ENCODE measurements around the gene C9orf57. TPM values are rescaled to one million over a fixed set of nuclear protein-coding genes. Genes with fewer than 3 reads are reported as not detected.
"Not testable (repeated sequence)": the region's sequence is repeated elsewhere in the genome, so short reads cannot be mapped to it uniquely, and the experiment has no call there.

Gene C9orf57
- total and polyA plus RNA-seq, 9 of the 15 experiments (the other 6 are each of a cell fraction or from before 2014, with no cell fraction given) = not detected

GRCh38 chr9:72007726-72008125, 52.7 kb downstream of the C9orf57 start:
- FAIRE-seq; intact Hi-C loops (cut with micrococcal nuclease); H3K4me3 ChIP-seq; H3K36me3 ChIP-seq (ENCODE audit: control insufficient read depth, insufficient read depth, low read length); POLR2A ChIA-PET; BruUV-seq (replicated peaks); ATAC-seq; H3K79me2 ChIP-seq (ENCODE audit: control insufficient read depth, insufficient read depth, low read length); H3K9me3 ChIP-seq (replicated peaks; ENCODE audit: control insufficient read depth, insufficient read depth, low read depth, low read length); DNase-seq (ENCODE audit: extremely low read depth in 1 of 4, low spot score in 3 of 4); CTCF ChIA-PET (ENCODE audit: low intra/inter-chr PET ratio); H3K4me2 ChIP-seq (ENCODE audit: insufficient read depth, low read length); H3K9ac ChIP-seq (ENCODE audit: insufficient read depth in 1 of 2, low read depth in 2 of 2, low read length in 2 of 2); H4K20me1 ChIP-seq (replicated peaks; ENCODE audit: control insufficient read depth, insufficient read depth, low read length); H3K27ac ChIP-seq (ENCODE audit: extremely low read depth, low read depth, low read length); H3K9me1 ChIP-seq (ENCODE audit: control insufficient read depth, insufficient read depth, low read length); H3K4me1 ChIP-seq (replicated peaks in 1 of 2; ENCODE audit: control insufficient read depth in 2 of 2, insufficient read depth in 2 of 2, low read length in 2 of 2); H2AFZ ChIP-seq (ENCODE audit: low read depth, low read length): not testable (repeated sequence)
- peaks cover 0 to 17% of the 10 kb centered on the region in 2 experiments; a peak in 1 of 5 replicates for H3K27me3 ChIP-seq (ENCODE audit: control insufficient read depth in 2 of 2, insufficient read depth in 2 of 2, low read length in 2 of 2)
- in situ Hi-C loops (cut with MboI) = loop anchor here (25.0 kb wide), 1 partner anchor 720 kb away; no protein-coding TSS in a partner anchor
- WGBS (ENCODE audit: insufficient coverage, low coverage, missing lambda C conversion rate) = 0% methylated on average over 12 of the region's 20 CpGs

- H3K36me3 ChIP-seq (ENCODE audit: control insufficient read depth, insufficient read depth, low read length) = no peaks in the 10 kb centered on the region
- no peaks in the 10 kb centered on the region for H3K9me1 ChIP-seq (ENCODE audit: control insufficient read depth, insufficient read depth, low read length)
- no peak overlapping the region for H3K9ac ChIP-seq (ENCODE audit: insufficient read depth in 1 of 2, low read depth in 2 of 2, low read length in 2 of 2)
- H3K9me3 ChIP-seq (replicated peaks; ENCODE audit: control insufficient read depth, insufficient read depth, low read depth, low read length) = no peaks in the 10 kb centered on the region
- peaks cover 0 to 18% of the 10 kb centered on the region in 2 experiments; a peak in 2 of 5 replicates for H3K27me3 ChIP-seq (ENCODE audit: control insufficient read depth in 2 of 2, insufficient read depth in 2 of 2, low read length in 2 of 2)
- FAIRE-seq (no peak), ATAC-seq (no peak), DNase-seq (ENCODE audit: extremely low read depth in 1 of 4, low spot score in 3 of 4) (no peak)
- no peaks in the 10 kb centered on the region for H4K20me1 ChIP-seq (replicated peaks; ENCODE audit: control insufficient read depth, insufficient read depth, low read length)
- H3K4me3 ChIP-seq = no peak overlapping the region
- CTCF ChIA-PET (ENCODE audit: low intra/inter-chr PET ratio) = interaction anchor here (0.7 kb wide), 1 partner anchor 17 kb away, joined by 4 read pairs; no protein-coding TSS in a partner anchor
- in situ Hi-C loops (cut with MboI) = loop anchor here (25.0 kb wide), 1 partner anchor 719 kb away; no protein-coding TSS in a partner anchor
- BruUV-seq (replicated peaks) = no TSS peak
- WGBS (ENCODE audit: insufficient coverage, low coverage, missing lambda C conversion rate) = 0% methylated on average over 5 of the region's 5 CpGs
- no peak overlapping the region for H3K4me2 ChIP-seq (ENCODE audit: insufficient read depth, low read length)
- TF ChIP-seq ZNF41 (CRISPR knock-in tag; conservative IDR thresholded peaks at IDR 0.05) (no peak), RNF2 (IDR thresholded peaks at IDR 0.05) (no peak), ZNF232 (CRISPR knock-in tag; IDR thresholded peaks at IDR 0.05) (no peak), HNRNPK (IDR thresholded peaks at IDR 0.05; ENCODE audit: low read depth, low read length, poor library complexity, severe bottlenecking) (no peak), TRIM28 (IDR thresholded peaks at IDR 0.05) (no peak), PYGO2 (tag; IDR thresholded peaks at IDR 0.05) (no peak), UBTF (IDR thresholded peaks at IDR 0.05; ENCODE audit: borderline replicate concordance in 1 of 2, low read depth in 2 of 2, low read length in 2 of 2) (no peak), HSF4 (CRISPR knock-in tag; IDR thresholded peaks at IDR 0.05; ENCODE audit: borderline replicate concordance) (no peak), TSC22D4 (tag; IDR thresholded peaks at IDR 0.05) (no peak)
- TF ChIP-seq, protein P1, sequence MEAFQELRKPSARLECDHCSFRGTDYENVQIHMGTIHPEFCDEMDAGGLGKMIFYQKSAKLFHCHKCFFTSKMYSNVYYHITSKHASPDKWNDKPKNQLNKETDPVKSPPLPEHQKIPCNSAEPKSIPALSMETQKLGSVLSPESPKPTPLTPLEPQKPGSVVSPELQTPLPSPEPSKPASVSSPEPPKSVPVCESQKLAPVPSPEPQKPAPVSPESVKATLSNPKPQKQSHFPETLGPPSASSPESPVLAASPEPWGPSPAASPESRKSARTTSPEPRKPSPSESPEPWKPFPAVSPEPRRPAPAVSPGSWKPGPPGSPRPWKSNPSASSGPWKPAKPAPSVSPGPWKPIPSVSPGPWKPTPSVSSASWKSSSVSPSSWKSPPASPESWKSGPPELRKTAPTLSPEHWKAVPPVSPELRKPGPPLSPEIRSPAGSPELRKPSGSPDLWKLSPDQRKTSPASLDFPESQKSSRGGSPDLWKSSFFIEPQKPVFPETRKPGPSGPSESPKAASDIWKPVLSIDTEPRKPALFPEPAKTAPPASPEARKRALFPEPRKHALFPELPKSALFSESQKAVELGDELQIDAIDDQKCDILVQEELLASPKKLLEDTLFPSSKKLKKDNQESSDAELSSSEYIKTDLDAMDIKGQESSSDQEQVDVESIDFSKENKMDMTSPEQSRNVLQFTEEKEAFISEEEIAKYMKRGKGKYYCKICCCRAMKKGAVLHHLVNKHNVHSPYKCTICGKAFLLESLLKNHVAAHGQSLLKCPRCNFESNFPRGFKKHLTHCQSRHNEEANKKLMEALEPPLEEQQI (IDR thresholded peaks at IDR 0.05) = no peak
- no peak overlapping the region for H2AFZ ChIP-seq (ENCODE audit: low read depth, low read length)
- intact Hi-C loops (cut with micrococcal nuclease) = no loop called here
- POLR2A ChIA-PET = no interaction called here
- no peak overlapping the region for H3K27ac ChIP-seq (ENCODE audit: extremely low read depth, low read depth, low read length)
- H3K79me2 ChIP-seq (ENCODE audit: control insufficient read depth, insufficient read depth, low read length) = no peaks in the 10 kb centered on the region
- peaks cover 0 to 4% of the 10 kb centered on the region in 2 experiments; a peak in 2 of 5 replicates for H3K4me1 ChIP-seq (replicated peaks in 1 of 2; ENCODE audit: control insufficient read depth in 2 of 2, insufficient read depth in 2 of 2, low read length in 2 of 2)
Measured at GRCh38 chr9:72006501-72006900, 53.9 kb downstream of the C9orf57 start.

Measured in K562 (cell line).